ENCODE data around the gene SRP14.

SRP14 gene

DNA sequence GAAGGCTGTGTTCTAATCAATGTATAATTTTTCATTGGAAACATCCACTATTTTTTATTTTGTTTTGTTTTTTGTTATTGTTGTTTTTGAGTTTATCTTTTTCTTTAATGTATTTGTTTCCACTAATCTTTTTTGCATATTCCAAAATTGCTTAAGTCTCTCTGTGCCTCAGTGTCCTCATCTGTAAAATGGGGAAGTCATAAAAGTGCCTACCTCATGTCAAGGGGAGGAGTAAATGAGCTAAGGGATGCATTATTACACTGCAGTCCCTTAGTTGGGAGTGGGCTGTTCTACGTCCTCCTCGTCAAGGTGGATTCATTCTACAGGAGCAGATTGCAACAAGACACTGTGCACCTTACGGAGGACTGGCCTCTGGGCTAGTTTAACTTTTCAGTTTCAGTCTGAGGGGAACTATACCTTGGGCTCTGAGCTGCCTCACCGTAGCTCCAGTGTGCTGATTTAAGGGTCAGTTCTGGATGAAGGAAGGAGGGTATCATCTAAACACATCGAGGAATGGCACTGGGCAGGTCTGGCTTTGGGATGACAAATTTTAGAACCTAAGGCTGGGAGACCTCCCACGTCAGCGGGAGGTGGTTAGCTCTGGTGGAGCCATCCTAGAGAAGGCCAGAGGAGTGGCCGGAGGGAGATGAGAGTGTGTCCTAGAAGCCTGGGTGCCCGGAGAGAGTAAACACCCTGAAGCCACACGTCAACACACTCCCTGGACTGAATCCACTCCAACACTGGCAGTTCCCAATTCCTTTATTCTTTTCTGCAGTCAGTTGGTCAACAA is 5.1 kb upstream of the SRP14 start:
- DNase-seq (ENCODE audit: low read depth in 1 of 2, low spot score in 1 of 2), result no peak
- no peaks in the 10 kb centered on the region for H3K27me3 ChIP-seq (ENCODE audit: insufficient read depth, poor library complexity, severe bottlenecking)
- no peak overlapping the region for H3K4me3 ChIP-seq (replicated peaks; ENCODE audit: insufficient read depth, low read length)
- TF ChIP-seq, protein P1, sequence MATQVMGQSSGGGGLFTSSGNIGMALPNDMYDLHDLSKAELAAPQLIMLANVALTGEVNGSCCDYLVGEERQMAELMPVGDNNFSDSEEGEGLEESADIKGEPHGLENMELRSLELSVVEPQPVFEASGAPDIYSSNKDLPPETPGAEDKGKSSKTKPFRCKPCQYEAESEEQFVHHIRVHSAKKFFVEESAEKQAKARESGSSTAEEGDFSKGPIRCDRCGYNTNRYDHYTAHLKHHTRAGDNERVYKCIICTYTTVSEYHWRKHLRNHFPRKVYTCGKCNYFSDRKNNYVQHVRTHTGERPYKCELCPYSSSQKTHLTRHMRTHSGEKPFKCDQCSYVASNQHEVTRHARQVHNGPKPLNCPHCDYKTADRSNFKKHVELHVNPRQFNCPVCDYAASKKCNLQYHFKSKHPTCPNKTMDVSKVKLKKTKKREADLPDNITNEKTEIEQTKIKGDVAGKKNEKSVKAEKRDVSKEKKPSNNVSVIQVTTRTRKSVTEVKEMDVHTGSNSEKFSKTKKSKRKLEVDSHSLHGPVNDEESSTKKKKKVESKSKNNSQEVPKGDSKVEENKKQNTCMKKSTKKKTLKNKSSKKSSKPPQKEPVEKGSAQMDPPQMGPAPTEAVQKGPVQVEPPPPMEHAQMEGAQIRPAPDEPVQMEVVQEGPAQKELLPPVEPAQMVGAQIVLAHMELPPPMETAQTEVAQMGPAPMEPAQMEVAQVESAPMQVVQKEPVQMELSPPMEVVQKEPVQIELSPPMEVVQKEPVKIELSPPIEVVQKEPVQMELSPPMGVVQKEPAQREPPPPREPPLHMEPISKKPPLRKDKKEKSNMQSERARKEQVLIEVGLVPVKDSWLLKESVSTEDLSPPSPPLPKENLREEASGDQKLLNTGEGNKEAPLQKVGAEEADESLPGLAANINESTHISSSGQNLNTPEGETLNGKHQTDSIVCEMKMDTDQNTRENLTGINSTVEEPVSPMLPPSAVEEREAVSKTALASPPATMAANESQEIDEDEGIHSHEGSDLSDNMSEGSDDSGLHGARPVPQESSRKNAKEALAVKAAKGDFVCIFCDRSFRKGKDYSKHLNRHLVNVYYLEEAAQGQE (IDR thresholded peaks at IDR 0.05; ENCODE audit: insufficient replicate concordance, low read depth), result no peak
- TF ChIP-seq POLR2AphosphoS5 (IDR thresholded peaks at IDR 0.05; ENCODE audit: low read depth), result no peak
- TF ChIP-seq GABPA (IDR thresholded peaks at IDR 0.05; ENCODE audit: low read depth), result no peak
- TF ChIP-seq, protein P2, sequence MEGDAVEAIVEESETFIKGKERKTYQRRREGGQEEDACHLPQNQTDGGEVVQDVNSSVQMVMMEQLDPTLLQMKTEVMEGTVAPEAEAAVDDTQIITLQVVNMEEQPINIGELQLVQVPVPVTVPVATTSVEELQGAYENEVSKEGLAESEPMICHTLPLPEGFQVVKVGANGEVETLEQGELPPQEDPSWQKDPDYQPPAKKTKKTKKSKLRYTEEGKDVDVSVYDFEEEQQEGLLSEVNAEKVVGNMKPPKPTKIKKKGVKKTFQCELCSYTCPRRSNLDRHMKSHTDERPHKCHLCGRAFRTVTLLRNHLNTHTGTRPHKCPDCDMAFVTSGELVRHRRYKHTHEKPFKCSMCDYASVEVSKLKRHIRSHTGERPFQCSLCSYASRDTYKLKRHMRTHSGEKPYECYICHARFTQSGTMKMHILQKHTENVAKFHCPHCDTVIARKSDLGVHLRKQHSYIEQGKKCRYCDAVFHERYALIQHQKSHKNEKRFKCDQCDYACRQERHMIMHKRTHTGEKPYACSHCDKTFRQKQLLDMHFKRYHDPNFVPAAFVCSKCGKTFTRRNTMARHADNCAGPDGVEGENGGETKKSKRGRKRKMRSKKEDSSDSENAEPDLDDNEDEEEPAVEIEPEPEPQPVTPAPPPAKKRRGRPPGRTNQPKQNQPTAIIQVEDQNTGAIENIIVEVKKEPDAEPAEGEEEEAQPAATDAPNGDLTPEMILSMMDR (IDR thresholded peaks at IDR 0.05; ENCODE audit: insufficient read depth, low read length), result no peak
- no peak for TF ChIP-seq SPI1 (IDR thresholded peaks at IDR 0.05; ENCODE audit: borderline replicate concordance, low read depth)
- H3K27ac ChIP-seq (replicated peaks), result no peak overlapping the region

GRCh38 chr15:40042791-40043320 is 3.9 kb upstream of the SRP14 start:
- no peak overlapping the region for H3K27ac ChIP-seq (replicated peaks)
- no peak overlapping the region for H3K4me3 ChIP-seq (replicated peaks; ENCODE audit: insufficient read depth, low read length)
- TF ChIP-seq, protein P1 (IDR thresholded peaks at IDR 0.05; ENCODE audit: insufficient replicate concordance, low read depth), result no peak
- no peak for TF ChIP-seq GABPA (IDR thresholded peaks at IDR 0.05; ENCODE audit: low read depth)
- TF ChIP-seq SPI1 (IDR thresholded peaks at IDR 0.05; ENCODE audit: borderline replicate concordance, low read depth), result no peak
- TF ChIP-seq, protein P2 (IDR thresholded peaks at IDR 0.05; ENCODE audit: insufficient read depth, low read length), result no peak
- TF ChIP-seq POLR2AphosphoS5 (IDR thresholded peaks at IDR 0.05; ENCODE audit: low read depth), result no peak
- DNase-seq (ENCODE audit: low read depth in 1 of 2, low spot score in 1 of 2), result no peak
- H3K27me3 ChIP-seq (ENCODE audit: insufficient read depth, poor library complexity, severe bottlenecking), result no peaks in the 10 kb centered on the region

- TF ChIP-seq POLR2AphosphoS5 (IDR thresholded peaks at IDR 0.05; ENCODE audit: low read depth) (no peak), GABPA (IDR thresholded peaks at IDR 0.05; ENCODE audit: low read depth) (no peak), SPI1 (IDR thresholded peaks at IDR 0.05; ENCODE audit: borderline replicate concordance, low read depth) (no peak)
- TF ChIP-seq, protein P2 (IDR thresholded peaks at IDR 0.05; ENCODE audit: insufficient read depth, low read length), result no peak
- TF ChIP-seq, protein P1 (IDR thresholded peaks at IDR 0.05; ENCODE audit: insufficient replicate concordance, low read depth), result no peak
- Histone ChIP-seq H3K27ac (replicated peaks) (no peak overlapping the region), H3K27me3 (ENCODE audit: insufficient read depth, poor library complexity, severe bottlenecking) (no peaks in the 10 kb centered on the region), H3K4me3 (replicated peaks; ENCODE audit: insufficient read depth, low read length) (no peak overlapping the region)
- no peak for DNase-seq (ENCODE audit: low read depth in 1 of 2, low spot score in 1 of 2)
These were observed 1.8 kb upstream of the SRP14 start for GRCh38 chr15:40040770-40041169.
